Measurements from ENCODE around the gene SLC38A9.
"Not testable (repeated sequence)": the region's sequence is repeated elsewhere in the genome, so short reads cannot be mapped to it uniquely, and the experiment has no call there.

The SLC38A9 gene

DNA sequence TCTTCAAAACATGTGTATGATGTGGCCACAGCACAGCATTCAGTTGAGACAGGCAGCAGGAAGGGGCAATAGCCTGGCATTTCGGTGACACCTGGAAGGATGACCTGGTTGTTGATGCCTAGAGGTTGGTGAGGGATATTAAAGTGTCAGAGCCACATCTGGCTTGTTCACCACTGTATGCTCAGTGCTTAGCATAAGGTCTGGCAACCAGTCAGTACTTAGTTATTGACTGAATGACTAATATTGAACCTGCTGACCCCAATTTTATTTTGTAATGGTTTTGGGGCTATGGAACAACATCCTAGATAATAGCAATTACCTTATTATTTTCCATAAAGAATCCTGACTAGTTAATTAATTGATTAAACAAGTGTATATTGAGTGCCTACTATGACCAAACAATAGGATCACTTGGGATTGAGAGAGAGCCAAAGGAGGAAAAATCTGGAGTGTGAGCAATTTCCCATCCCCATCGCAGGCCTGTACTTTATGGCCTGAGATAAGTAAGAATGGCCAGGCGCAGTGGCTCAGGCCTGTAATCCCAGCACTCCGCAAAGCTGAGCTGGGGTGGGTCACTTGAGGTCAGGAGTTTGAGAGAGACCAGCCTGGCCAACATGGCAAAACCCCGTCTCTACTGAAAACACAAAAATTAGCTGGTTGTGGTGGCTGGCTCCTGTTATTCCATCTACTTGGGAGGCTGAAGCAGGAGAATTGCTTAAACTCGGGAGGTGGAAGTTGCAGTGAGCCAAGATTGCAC lies 91.9 kb downstream of the SLC38A9 start:
- no peak for DNase-seq (ENCODE audit: extremely low read depth in 1 of 2, low read depth in 1 of 2)

- no peak for DNase-seq (ENCODE audit: extremely low read depth in 1 of 2, low read depth in 1 of 2)
Observed at GRCh38 chr5:55618318-55618717, 93.8 kb downstream of the SLC38A9 start.

DNA sequence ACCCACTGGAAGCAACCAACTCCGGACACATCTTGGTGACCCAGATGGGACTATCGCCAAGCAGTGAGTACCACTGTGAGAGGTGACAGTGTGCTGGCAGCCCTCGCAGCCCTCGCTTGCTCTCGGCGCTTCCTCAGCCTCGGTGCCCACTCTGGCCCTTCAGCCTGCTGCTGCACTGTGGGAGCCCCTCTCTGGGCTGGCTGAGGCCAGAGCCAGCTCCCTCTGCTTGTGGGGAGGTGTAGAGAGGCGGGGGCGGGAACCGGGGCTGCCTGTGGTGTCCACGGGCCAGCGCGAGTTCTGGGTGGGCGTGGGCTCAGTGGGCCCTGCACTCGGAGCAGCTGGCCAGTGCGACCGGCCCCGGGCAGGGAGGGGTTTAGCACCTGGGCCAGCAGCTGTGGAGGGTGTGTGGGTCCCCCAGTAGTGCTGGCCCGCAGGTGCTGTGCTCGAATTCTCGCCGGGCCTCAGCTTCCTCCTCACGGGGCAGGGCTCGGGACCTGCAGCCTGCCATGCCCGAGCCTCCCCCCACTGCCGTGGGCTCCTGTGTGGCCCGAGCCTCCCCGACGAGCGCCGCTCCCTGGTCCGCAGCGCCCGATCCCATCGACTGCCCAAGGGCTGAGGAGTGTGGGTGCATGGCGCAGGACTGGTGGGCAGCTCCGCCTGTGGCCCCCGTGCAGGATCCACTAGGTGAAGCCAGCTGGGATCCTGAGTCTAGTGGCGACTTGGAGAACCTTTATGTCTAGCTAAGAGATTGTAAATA lies 98.8 kb downstream of the SLC38A9 start:
- DNase-seq (ENCODE audit: extremely low read depth in 1 of 2, low read depth in 1 of 2): no peak

GRCh38 chr5:55610542-55610941 lies 101.6 kb downstream of the SLC38A9 start:
- DNase-seq (ENCODE audit: extremely low read depth in 1 of 2, low read depth in 1 of 2): no peak

GRCh38 chr5:55609413-55609812 lies 102.7 kb downstream of the SLC38A9 start:
- no peak for DNase-seq (ENCODE audit: extremely low read depth in 1 of 2, low read depth in 1 of 2)

GRCh38 chr5:55608595-55609349 lies 103.4 kb downstream of the SLC38A9 start:
- no peak for DNase-seq (ENCODE audit: extremely low read depth in 1 of 2, low read depth in 1 of 2)

DNA sequence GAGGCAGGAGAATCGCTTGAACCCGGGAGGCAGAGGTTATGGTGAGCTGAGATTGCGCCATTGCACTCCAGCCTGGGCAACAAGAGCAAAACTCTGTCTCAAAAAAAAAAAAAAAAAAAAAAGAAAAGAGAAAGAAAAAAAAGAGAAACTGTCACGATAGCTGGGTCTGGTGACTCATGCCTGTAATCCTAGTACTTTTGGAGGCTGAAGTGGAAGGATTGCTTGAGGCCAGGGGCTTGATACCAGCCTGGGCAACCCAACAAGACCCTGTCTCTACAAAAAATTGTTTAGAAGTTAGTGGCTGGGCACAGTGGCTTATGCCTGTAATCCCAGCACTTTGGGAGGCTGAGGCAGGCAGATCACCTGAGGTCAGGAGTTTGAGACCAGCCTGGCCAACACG lies 104.8 kb downstream of the SLC38A9 start:
- not testable (repeated sequence) for DNase-seq (ENCODE audit: extremely low read depth in 1 of 2, low read depth in 1 of 2)

DNA sequence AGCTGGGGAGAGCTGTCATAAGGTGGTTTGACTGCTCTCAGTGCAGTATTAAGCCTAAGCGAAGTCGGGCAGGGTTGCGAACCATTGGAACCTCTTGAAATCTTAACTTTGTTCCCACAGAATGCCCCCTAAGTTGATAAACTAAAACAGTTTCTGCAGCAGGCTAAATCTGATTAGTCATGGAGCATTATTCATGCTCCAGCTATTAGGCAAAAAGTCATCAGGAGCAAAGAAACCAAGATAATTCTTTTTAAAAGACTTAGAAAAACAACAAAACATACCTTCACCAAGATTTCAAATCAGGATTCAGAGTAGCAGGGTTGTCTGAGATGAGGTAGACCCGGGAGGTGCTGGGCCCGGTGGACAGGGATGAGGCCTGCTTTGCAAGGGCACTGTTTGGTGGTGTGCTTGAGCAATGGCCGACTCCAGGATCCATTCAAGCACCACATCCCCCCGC lies 107.5 kb downstream of the SLC38A9 start:
- DNase-seq (ENCODE audit: extremely low read depth in 1 of 2, low read depth in 1 of 2): no peak

DNA sequence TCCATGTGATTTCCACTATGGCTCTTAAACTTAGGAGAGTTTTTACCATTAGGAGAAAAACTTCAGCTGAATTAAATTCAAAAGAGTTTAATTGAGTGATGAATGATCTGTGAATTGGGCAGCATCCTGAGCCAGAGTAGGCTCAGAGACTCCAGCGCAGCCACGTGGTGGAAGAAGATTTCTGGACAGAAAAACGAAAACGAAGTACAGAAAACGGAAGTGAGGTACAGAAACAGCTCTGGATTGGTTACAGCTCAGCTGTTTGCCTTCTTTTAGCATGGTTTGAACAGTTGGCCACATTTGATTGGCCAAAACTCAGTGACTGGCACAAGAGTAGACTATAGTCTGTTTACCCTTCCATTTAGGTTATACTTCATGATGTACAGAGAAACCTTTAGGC lies 108.2 kb downstream of the SLC38A9 start:
- no peak for DNase-seq (ENCODE audit: extremely low read depth in 1 of 2, low read depth in 1 of 2)

GRCh38 chr5:55601628-55602027 lies 110.5 kb downstream of the SLC38A9 start:
- DNase-seq (ENCODE audit: extremely low read depth in 1 of 2, low read depth in 1 of 2): no peak

GRCh38 chr5:55601204-55601618 lies 110.9 kb downstream of the SLC38A9 start:
- no peak for DNase-seq (ENCODE audit: extremely low read depth in 1 of 2, low read depth in 1 of 2)

DNA sequence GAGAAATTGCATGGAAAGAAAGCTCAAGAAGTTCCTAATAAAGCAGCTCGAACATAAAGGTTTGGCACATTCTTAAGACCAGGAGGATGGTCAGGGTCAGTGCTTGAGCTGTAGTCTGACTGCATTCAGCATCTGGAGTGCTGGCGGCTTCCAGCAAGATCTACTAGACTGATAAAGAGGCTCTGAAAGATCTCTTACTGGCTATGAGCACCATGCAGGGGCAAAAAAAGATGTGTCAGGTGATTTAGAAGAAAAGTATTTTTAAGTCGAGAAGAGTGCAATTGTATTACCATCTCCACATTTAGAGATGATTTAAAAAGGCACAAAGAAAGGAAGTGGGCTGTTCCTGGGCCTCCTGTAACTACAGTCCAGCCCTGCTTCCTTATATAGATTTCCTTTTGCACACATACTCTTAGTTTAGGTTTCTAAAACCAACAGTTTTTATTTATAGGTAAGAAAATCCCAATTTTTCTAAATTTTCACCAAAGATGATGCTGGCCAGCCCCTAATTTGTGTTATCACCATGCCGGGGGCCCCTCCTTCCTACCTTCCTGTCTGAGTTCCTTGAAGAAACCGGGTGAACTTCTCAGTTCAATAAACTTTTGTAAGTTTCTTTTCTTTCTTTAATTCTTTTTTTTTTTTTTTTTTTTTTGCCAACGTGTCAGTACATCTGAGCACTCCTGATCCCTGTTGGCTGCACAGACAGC lies 111.5 kb downstream of the SLC38A9 start:
- no peak for DNase-seq (ENCODE audit: extremely low read depth in 1 of 2, low read depth in 1 of 2)

GRCh38 chr5:55600086-55600485 lies 112.0 kb downstream of the SLC38A9 start:
- no peak for DNase-seq (ENCODE audit: extremely low read depth in 1 of 2, low read depth in 1 of 2)

DNA sequence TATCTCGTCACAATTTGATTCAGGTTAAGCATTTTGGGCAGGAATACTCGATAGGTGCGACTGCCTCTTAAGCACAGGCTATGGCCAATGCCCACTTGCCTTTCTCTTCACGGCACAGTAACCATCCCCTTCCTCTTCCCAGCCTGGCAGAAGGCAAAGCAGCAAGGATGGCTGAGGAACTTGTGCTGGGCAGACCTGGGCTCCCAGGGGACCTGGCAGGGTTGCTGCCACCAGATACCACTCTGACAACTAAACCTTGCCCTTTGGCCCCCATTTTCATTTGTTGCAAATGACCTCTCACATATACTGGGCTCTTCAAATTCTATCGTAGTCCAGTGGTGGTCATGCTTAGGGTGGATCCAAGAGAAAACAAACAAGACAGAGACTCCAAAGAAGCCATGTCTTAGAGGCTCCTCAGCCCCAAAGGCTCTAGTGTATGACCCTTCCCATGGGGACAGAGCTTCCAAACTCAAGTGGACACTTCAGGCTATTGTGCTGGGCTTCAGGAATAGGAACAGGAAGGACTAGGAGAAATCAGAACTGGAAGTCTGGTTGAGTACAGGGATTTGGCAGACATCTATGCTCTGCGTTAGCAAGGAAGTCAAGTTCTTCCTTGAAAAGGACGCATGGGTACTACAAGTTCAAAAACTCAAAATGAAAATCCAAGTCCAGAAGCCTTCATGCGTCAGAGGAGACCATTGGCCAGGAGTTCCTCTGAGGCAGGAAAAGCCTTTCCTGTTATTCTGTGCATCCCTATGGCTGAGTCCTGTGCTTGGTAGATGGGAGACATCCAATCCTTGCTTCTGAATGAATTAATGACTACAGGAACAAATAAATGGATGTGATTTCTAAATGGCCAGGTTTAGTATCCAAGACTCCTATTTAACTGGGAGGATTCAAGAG lies 112.7 kb downstream of the SLC38A9 start:
- no peak for DNase-seq (ENCODE audit: extremely low read depth in 1 of 2, low read depth in 1 of 2)

DNA sequence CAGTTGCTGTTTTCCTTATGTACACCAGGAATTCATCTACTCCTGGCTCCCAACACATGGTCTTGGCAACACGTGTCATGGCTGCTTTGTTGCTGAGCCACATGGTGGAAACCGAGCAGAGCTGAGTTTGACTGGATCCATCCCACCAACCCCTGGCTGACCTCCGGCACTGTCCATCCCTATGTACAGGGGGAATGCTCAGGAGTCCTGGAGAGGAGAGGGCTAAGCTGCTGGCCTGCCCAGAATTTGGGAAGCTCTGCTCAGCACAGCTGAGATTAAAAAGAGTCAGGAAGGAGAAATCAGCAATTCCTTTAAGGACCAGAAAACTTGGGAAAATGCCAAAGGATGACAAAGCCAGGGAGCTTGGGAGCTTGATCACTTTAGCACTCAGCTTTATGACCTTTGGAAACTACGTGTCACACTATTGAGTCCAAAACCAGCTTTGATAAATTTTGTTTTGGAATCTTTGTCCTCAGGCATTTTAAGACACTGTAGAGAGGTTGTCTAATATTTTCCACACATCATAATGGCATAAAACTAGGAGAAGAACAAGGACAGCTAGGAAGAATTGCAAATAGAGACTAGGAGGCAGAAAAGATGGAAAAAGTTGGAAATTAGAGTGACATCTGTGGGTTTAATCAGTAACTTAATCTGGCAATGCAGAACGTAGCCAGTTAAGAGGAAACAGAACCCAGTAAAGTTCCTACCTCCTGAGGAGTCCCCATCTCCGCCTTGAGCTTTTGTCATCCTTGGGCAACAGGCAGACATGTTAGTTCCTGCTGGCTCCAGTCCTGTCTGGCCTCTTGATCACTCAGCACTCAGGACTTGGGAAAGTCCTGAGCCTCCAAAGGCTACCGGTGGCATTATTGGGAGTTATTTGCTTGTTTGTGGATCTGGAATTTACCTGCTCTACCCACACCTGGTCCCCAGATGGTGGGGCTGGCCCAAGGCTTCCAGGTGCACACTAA lies 114.8 kb downstream of the SLC38A9 start:
- no peak for DNase-seq (ENCODE audit: extremely low read depth in 1 of 2, low read depth in 1 of 2)

- no peak for DNase-seq (ENCODE audit: extremely low read depth in 1 of 2, low read depth in 1 of 2)
Observed at GRCh38 chr5:55594671-55595070, 117.5 kb downstream of the SLC38A9 start.

DNA sequence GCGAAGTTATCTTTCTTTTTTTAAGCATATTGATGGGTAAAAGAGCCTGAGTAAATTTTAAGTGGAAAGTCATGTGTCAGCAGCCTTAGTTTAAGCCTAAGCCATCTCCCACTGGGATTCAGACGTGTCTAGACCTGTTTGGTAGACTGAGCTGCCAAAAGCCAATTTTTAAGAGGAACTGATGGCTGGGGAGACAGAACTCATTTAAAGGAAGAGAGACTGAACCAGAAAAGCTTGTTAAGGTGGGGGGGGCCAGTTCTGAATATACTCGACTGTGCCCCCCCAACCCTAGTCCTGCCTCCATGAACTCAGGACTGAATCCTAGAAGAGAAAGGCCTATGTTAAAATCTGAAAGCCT lies 119.0 kb downstream of the SLC38A9 start:
- no peak for DNase-seq (ENCODE audit: extremely low read depth in 1 of 2, low read depth in 1 of 2)

- no peak for DNase-seq (ENCODE audit: extremely low read depth in 1 of 2, low read depth in 1 of 2)
Observed at GRCh38 chr5:55592388-55593114, 119.6 kb downstream of the SLC38A9 start.

Data from activated CD8-positive, alpha-beta memory T cell treated with anti-CD3 and anti-CD28 coated beads for 1 hour (primary cell).